NCI-H2196 (cell line): ENCODE results near the gene WFIKKN2.

ENCODE experiments used
- DNase-seq: peaks from one replicate; lab custom pipeline; 2025; ENCODE audit not compliant: unreplicated experiment; lab: John Stamatoyannopoulos, UW

Gene WFIKKN2

DNA sequence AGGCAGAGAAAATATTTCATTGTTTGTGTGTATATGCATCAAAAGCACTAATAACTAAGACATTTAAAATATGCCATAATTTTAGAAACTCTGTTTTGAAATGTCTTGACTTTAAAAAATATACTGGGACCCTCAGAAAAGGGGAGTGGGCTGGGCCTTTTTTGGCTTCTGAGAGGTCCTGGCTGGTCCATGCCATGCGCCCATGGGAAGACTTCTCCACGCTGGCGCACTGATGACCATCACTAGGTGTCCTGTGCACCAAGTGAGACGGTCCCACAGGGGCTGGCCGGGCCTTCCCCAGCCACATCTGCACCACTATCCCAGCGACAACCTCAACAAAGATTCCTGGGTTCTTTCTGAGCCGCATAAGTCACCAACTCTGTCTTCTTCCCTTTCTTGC is 27.0 kb upstream of the WFIKKN2 start:
- no peak for DNase-seq

DNA sequence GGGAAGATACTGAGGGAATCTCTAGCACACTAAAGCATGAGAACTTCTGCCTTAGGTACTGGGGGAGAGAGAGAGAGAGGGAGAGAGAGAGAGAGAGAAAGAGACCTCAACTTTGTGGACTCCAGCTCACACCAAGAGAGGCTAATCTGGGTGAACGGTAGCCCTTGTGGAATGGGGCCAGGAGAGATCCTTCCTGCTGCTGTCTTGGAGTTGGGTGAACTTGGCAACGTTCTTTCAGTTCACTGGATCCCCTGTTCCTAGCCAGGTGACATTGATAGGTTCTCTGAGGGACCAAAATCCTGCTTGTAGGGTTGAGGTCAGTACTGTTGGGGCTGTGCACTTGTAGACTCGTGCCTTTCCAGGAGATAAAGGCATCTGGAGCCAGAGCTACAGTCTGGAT is 26.5 kb upstream of the WFIKKN2 start:
- no peak for DNase-seq

DNA sequence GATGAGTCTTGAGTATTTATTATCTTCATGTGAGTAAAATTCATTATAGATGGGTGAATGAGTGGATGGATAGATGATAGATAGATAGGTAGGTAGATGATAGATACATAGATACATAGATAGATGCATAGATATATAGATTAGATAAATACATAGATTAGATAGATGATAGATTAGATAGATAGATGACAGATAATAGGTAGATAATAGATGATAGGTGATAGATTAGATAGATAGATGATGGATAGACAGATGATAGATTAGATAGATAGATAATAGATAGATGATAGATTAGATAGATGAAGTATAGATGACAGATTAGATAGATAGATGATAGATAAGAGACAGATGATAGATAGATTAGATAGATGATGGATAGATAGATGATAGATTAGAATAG is 21.8 kb upstream of the WFIKKN2 start:
- no peak for DNase-seq

DNA sequence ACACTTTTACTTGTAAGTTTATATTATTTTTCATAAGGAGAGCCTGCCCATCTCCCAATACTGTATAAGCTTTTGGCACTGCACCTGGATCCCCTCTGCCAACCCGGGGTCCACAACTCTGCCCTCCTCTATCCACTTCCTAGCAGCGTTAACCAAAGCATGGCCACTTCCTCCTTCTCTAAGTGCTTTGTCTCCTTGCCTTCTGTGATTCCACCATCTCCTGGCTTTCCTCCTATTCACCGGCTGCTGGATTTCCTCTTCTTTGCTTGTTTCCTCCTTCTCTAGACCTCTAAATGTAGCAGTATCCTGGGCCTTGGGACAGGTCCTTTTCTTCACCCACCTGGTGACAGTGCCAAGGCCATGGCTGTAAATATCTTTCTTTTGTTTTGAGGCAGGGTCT is 20.0 kb upstream of the WFIKKN2 start:
- no peak for DNase-seq

DNA sequence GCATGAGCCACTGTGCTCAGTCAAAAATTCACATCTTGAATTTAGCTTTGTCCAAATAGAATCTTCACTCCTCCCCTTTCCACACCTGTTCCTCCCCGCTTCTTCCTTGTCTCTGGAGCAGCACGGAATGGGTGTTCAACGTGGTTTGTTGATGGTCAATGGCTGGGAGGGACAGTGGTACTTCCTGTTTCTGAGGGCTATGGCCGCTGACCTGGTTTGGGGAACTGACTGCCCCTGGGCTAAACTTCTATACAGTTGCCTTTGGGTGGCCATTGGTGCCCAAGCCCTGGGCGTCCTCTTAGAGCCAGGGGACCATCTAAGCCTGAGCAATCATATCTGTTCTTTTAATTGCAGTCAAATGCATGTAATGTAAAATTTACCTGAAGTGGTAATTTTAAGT is 19.1 kb upstream of the WFIKKN2 start:
- no peak for DNase-seq

DNA sequence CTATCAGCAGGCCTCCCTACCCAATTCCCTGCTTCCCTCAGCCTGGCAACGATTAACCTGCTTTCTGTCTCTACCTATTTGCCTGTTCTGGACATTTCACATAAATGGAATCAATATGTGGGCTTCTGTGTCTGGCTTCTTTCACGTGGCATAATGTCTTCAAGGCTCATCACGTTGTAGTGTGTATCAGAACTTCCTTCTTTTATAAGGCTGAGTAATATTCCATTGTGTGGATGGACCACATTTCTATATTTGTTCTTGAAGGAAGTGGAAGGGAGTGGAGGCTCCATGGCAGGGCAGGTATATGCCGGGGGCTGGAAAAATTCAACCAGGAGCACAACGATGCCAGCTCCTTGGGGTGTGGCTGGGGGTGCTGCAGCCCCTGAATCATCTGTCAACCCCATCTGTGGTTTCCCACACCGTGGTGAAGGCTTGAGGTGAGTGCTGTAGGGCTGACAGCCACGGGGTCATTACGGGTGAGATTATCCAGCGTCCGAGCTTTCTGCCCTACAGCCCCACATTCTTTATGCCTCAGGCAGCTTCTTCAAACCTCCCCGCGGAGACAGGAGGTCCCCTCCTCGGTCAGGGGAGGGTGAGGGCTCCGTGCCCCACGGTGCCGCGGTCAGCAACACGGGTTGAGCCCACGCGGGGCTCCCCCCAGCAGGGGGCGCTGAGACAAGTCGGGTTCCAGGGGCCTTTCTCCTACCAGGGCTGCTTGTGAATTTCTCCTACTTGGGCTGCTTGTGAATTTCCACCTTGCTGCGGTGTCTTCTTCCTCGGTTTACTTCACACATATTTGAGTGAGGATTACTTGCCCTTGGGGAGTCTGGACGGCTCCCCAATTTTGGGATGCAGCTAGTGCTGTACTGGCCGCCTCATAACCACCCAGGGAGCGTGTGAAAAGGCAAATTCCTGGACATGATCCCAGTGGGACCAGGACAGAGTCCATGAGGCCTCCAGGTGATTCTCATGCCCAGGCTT is 18.3 kb upstream of the WFIKKN2 start:
- DNase-seq: peak; percentile 9

DNA sequence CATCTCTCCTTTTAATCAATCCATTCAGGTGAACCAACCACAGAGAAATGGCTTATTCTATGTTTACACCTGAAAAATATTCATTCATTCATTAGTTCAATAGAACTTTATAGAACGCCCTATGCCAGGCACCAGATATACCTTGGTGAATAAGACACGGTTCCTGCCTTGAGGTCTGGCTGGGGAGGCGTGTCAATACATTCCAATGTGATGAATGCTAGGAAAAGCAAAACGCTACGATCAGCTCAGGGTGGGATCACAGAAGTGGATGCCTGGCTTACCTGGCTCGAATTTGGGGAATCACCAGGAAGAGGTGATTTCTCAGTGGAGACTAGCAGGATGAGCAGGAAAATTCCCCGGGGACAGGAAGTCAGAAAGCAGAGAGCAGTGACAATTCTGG is 17.5 kb upstream of the WFIKKN2 start:
- no peak for DNase-seq

DNA sequence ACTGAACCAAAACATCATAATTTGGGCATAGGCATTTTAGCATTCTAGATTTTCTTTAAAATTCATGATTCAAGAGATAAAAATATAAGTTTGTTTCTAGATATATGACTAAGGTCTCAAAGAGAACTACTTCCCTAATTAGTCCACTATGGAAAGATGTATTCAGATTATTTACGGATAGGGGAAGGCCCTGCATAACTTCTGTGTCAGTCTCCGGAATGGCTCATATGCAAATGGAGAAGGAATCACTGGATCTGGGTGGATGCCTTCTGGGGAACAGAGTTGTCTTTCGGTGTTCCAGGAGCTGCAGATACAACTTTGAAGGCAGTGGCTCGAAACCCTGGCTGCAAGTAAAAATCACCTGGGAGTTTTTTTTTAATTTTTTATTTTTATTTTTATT is 17.1 kb upstream of the WFIKKN2 start:
- DNase-seq: no peak

DNA sequence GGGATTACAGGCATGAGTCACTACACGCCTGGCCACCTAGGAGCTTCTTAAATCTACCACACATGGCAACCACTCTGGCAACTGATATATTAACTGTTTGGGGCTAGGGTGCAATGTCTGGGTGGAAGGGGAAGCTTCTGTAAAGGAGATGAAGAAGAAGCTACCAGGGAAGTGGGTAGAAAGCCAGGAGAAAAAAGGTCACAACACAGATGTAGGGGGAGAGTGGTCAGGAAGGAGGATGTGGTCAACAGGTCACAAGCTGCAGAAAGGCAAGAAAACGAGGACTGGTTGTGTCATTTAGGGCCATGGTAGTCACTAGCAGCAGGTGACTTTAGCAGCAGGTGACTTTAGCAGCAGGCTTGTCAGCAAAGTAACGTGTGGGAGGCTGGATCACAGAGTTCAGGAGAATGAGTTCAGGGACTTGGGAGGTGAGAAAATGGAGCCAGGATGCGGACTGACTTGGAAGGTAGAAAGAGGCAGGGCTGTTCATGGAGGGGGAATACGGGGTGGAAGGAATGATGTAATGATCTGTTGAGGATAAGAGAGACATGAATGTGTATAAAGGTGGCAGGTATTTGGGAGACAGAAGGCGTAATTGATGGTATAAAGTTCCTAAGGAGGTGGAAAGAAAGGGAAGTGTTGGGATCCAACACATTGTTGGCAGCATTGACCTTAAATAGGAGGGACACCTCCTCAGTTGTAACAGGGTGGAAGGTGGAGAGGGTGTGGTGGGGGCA is 16.3 kb upstream of the WFIKKN2 start:
- no peak for DNase-seq

DNA sequence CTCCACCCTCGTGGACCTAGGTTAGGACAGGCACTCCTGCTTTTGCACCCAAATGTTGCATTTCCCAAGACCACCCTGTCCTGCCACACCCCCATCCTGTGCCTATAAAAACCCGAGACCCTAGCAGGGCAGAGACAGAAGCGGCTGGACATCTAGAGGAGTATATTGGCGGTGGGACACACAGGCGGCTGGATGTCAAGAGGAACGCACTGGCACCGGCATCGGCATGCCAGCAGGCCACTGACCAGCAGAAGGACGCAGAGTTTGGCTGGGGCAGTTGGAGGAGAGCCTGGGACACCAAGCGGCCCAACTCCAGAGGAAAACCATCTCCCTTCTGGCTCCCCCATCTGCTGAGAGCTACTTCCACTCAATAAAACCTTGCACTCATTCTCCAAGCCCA is 14.7 kb upstream of the WFIKKN2 start:
- no peak for DNase-seq

DNA sequence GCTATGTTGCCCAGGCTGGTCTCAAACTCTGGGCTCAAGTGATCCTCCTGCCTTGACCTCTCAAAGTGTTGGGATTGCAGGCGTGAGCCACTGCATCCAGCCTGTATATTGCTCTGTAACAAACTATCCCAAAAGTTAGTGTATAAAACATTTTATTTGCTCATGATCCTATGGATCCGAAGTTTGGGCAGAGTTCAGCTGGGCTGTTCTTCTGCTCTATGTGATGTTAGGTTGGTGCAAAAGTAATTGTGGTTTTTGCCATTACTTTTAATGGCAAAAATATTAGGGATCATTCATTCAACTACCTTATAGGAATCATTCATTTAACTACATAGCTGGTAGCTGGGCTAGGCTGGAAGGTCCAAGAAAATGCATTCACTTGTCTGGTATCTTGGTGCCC is 12.8 kb upstream of the WFIKKN2 start:
- DNase-seq: no peak

DNA sequence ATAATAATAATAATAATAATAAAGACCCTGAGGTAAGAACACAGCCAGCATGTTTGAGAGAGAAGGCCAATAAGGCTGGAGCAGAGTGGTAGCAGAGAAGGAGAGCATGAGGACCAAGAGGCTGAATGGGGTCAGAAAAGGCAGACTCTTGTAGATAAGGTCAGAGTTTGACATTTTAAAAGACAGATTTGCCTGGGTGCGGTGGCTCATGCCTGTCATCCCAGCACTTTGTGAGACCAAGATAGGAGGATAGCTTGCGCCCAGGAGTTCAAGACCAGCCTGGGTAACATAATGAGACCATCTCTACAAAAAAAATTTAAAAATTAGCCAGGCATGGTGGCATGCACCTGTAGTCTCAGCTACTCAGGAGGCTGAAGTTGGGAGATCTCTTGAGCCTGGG is 11.0 kb upstream of the WFIKKN2 start:
- no peak for DNase-seq

DNA sequence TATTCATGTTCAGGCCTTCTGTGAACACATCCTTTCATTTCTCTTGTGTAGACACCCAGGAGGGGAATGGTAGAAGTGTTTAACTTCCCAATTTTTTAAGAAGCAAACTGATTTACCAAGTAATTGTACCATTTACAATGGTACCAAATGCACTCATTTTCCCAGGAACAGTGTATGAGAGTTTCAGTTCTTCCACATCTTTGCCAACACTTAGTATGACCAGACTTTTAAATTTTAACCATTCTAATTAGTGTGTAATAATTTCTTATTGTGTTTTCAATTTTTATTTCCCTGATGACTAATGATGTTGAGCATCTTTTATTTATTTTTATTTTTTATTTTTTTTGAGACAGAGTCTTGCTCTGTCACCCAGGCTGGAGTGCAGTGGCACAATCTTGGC is 10.2 kb upstream of the WFIKKN2 start:
- DNase-seq: no peak

DNA sequence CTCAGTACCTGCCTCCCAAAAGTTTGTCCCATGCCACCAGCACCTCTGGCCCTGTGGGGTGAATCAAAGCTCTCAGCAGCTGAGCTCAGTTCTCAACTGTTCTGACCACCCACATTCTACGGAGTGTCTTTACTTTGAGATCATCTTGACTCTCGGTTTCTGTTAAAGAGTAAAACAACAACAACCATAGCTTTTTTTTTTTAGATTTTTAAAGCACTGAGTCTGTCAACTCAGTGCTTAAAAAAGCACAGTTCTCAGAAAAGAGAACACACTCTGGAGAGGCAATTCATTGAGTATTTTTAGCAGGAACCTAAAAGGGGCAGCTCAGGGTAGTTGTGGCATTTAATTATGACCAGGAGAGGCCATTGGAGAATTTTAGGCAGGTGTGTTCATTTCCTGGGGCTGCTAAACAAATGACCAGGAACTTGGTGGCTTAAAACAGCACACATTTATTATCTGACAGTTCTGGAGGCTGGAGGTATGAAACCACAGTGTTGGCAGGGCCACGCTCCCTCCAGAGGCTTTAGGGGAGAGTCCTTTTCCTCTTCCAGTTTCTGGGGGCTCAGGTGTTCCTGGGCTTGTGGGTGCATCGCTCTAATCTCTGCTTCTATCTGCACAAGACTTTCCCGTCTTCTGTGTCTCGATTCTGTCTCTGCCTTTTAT is 6.7 kb upstream of the WFIKKN2 start:
- no peak for DNase-seq

DNA sequence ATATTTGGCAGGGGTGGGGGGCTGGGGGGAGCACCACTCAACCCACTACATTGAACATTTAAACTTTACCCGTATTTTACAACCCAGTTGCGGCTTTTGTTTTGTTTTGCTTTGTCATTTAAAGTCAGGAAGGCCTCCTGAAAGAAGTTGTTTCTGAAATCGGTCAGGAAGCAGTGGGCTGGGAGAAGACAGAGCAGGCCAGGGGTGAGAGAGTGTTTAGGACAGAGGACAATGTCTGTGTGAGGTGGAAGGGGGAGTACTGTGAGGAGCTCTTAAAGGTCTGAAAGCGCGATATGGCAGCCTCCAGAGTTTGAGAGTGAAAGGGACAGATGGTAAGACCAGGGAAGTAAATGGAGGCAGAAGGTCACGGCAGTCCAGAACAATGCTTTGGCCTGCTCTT is 6.1 kb upstream of the WFIKKN2 start:
- no peak for DNase-seq

DNA sequence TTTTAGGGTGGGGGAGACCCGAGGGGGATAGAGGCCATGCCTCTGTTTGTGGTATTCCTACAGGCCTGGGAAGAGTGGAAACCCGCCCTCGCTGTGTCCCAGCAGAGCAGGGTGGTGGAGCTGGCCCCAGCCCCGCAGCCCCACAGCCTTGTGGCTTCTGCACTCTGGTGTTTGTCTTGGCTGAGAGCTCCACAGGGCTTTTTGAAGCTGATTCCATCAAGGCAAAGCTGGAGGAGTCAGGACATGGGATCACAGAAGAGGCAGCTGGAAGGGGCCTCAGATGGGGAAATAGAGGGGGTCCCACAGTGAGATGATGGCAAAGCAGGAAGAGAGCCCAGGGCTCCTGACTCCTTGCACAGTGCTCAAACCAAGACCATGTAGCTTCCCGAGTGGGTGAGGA is 5.0 kb upstream of the WFIKKN2 start:
- DNase-seq: no peak

DNA sequence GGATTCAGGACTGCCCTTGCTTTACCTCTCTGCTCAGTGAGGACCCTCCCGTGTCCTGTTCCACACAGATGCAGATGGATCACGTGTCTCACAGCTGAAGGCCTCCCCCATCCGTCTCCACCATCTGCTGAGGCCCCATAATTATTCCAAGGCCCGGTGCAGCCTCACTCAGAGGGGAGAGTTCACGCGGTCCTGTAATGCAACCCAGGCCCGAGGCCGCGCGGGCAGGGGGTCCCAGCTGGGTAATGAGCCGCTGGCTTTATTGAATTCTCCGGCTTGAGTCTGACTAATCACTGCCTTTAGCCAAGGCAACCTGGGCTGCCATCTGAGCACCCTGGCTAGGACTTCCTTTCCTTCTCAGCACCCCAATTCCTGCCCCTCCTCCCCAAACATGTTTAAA is 4.4 kb upstream of the WFIKKN2 start:
- no peak for DNase-seq

DNA sequence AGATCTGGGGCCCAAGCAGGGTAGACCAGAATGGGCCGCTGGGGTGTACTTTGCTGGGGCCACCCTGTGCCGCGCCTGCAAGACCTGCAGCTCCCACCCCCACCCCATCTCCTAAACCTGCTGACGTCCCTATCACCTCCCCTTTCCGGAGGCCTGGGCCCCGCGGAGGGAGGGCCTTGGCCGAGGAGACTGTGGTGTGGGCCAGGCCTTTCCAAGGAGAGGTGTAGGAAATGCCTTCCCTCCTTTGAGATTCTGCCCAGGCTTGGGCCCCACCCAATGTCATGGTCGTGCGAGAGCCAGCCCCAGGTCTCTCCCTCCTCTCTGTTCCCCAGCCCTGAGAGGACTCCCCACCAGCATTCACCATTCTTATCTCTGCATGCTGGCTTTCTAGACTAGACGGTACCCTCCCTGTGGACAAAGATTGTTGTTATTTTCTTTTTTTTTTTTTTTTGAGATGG is 3.9 kb upstream of the WFIKKN2 start:
- no peak for DNase-seq

DNA sequence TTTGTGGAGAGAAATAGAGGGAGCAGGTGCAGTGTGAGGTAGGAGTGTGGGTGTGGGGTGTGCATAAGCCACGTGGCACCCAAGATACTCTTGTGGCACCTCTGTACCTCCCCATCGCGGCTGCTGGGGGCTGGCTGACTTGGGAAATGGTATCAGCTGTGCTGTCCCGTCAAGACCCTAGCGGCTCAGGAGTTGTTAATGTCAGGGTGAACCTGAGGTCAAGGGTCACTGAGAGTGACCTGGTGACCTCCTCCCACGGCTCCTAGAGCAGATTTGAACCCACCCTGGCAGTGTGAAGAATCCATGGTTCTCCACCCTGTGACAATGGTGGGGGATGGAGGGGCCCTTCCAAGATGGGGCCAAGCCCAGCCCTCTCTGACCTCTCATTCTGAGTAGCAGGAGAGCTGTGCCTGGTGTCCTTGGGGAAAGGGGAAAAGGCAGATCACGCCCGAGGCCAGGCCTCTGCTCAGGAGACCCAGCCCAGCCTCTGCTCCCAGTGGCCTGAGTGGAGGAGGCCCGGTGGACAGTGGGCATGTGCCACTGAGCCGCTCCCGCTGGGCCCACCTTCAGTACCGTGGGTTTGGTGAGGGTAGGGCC is 3.0 kb upstream of the WFIKKN2 start:
- DNase-seq: no peak

DNA sequence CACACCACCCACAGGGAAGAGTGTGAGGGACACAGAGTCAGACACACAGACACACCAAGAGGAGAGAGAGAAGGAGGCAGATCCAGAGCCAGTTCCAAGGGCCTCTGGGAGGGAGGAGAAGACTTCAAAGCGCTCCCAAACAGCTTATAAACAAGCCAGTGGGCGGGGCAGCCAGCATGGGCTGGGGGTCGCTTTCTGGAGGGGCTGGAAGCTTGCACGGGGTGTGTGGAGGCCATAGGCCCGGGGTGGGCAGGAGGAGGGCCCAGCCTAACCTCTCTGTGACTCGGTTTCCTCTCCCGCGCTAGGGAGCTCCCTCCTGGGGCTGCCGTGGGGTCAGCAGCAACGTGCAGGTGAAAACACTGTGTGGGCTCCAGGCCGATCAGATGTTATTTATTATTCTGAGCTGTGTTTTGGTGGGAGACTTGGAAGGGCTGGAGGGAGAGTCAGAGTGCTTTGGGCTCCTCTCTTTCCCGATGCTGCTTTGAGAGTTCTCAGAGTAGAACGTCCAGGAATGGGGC is 2.5 kb upstream of the WFIKKN2 start:
- no peak for DNase-seq
